Measurements from ENCODE around the gene AOC3. TPM values are rescaled to one million over a fixed set of nuclear protein-coding genes. Genes with fewer than 3 reads are reported as not detected.

The AOC3 gene
- total RNA-seq, 4 donors from 2014 or later: 120 to 591 (median 262) TPM

DNA sequence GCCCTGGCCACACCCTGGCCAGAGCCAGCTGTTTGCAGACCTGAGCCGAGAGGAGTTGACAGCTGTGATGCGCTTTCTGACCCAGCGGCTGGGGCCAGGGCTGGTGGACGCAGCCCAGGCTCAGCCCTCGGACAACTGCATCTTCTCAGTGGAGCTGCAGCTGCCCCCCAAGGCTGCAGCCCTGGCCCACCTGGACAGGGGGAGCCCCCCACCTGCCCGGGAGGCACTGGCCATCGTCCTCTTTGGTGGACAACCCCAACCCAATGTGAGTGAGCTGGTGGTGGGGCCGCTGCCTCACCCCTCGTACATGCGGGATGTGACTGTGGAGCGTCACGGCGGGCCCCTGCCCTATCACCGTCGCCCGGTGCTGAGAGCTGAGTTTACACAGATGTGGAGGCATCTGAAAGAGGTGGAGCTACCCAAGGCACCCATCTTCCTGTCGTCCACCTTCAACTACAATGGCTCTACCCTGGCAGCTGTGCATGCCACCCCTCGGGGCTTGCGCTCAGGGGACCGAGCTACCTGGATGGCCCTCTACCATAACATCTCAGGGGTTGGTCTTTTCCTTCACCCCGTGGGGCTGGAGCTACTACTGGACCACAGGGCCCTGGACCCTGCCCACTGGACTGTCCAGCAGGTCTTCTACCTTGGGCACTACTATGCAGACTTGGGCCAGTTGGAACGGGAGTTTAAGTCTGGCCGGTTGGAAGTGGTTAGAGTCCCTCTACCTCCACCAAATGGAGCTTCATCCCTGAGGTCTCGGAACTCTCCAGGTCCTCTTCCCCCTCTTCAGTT lies 6.0 kb upstream of the AOC3 start:
- TF ChIP-seq, protein P1, sequence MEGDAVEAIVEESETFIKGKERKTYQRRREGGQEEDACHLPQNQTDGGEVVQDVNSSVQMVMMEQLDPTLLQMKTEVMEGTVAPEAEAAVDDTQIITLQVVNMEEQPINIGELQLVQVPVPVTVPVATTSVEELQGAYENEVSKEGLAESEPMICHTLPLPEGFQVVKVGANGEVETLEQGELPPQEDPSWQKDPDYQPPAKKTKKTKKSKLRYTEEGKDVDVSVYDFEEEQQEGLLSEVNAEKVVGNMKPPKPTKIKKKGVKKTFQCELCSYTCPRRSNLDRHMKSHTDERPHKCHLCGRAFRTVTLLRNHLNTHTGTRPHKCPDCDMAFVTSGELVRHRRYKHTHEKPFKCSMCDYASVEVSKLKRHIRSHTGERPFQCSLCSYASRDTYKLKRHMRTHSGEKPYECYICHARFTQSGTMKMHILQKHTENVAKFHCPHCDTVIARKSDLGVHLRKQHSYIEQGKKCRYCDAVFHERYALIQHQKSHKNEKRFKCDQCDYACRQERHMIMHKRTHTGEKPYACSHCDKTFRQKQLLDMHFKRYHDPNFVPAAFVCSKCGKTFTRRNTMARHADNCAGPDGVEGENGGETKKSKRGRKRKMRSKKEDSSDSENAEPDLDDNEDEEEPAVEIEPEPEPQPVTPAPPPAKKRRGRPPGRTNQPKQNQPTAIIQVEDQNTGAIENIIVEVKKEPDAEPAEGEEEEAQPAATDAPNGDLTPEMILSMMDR (IDR thresholded peaks at IDR 0.05; ENCODE audit: low read depth): no peak

DNA sequence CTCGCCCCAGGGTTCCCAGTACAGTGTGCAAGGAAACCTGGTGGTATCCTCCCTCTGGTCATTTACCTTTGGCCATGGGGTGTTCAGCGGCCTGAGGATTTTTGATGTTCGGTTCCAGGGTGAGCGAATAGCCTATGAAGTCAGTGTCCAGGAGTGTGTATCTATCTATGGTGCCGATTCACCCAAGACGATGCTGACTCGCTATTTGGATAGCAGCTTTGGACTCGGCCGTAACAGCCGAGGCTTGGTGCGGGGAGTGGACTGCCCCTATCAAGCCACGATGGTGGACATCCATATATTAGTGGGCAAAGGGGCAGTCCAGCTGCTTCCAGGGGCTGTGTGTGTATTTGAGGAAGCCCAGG lies 5.5 kb upstream of the AOC3 start:
- TF ChIP-seq, protein P1 (IDR thresholded peaks at IDR 0.05; ENCODE audit: low read depth): no peak

GRCh38 chr17:42845918-42846593 lies 4.9 kb upstream of the AOC3 start:
- TF ChIP-seq, protein P1 (IDR thresholded peaks at IDR 0.05; ENCODE audit: low read depth): no peak

- TF ChIP-seq, protein P1 (IDR thresholded peaks at IDR 0.05; ENCODE audit: low read depth): no peak
These were observed 4.3 kb upstream of the AOC3 start for GRCh38 chr17:42846594-42847280.

DNA sequence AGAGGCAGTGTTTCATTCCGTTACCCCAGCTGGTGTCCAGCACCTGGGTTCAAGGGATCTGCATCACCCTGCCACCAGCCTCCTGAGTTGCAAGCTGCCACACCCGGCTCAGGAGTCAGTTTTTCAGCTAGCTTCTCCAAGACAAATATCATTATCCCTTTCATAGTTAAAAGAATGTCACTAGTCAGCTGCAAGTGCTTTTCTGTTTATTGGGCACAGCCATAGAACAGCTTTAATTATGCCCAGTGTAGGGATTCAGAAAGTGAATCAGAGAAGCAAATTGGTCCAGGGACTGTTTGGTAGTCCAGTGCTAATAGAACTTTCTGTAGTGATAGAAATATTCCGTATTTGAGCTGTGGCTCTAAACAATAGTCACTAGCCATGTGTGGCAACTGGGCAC lies 2.9 kb upstream of the AOC3 start:
- TF ChIP-seq, protein P1 (IDR thresholded peaks at IDR 0.05; ENCODE audit: low read depth): no peak

GRCh38 chr17:42849031-42849430 lies 2.0 kb upstream of the AOC3 start:
- TF ChIP-seq, protein P1 (IDR thresholded peaks at IDR 0.05; ENCODE audit: low read depth): no peak

Measured in subcutaneous adipose tissue (tissue), 4 donors.